ENCODE data around the gene TSPAN10.

GRCh38 chr17:81648013-81648706, 11.2 kb downstream of the TSPAN10 start:
- no peak for TF ChIP-seq CTCF (IDR thresholded peaks at IDR 0.05; ENCODE audit: low read depth, low read length, missing input control)
- TF ChIP-seq YY1 (IDR thresholded peaks at IDR 0.05): no peak
- no peak for TF ChIP-seq RXRA (IDR thresholded peaks at IDR 0.05)
- TF ChIP-seq ATF3 (IDR thresholded peaks at IDR 0.05): no peak
- TF ChIP-seq RAD21 (IDR thresholded peaks at IDR 0.05): no peak
- no peak for TF ChIP-seq GABPA (IDR thresholded peaks at IDR 0.05 in 1 of 2, conservative IDR thresholded peaks at IDR 0.05 in 1 of 2)

Data from liver (tissue), 3 donors.